NCI-H2107 treated with DMSO at 0.1 percent for 48 hours (cell line): ENCODE results near the gene MAST2.
"Not testable (repeated sequence)": the region's sequence is repeated elsewhere in the genome, so short reads cannot be mapped to it uniquely, and the experiment has no call there.

Source experiments
- DNase-seq: peaks from one replicate; lab custom pipeline; 2025; ENCODE audit not compliant: unreplicated experiment; lab: John Stamatoyannopoulos, UW

Gene MAST2

GRCh38 chr1:45857101-45857700 is 53.8 kb downstream of the MAST2 start:
- no peak for DNase-seq

GRCh38 chr1:45857755-45858492 is 54.5 kb downstream of the MAST2 start:
- not testable (repeated sequence) for DNase-seq

- no peak for DNase-seq
These were observed 55.8 kb downstream of the MAST2 start for GRCh38 chr1:45859221-45859620.

GRCh38 chr1:45862008-45862407 is 58.6 kb downstream of the MAST2 start:
- DNase-seq, result no peak

- peak; percentile 75 for DNase-seq
These were observed 59.8 kb downstream of the MAST2 start for GRCh38 chr1:45863218-45863617.

- peak; percentile 59 for DNase-seq
These were observed 61.0 kb downstream of the MAST2 start for GRCh38 chr1:45864167-45865106.

- DNase-seq, result no peak
These were observed 64.4 kb downstream of the MAST2 start for GRCh38 chr1:45867697-45868348.

GRCh38 chr1:45868861-45869260 is 65.4 kb downstream of the MAST2 start:
- no peak for DNase-seq

- no peak for DNase-seq
These were observed 67.1 kb downstream of the MAST2 start for GRCh38 chr1:45870500-45870899.

- DNase-seq, result not testable (repeated sequence)
These were observed 68.9 kb downstream of the MAST2 start for GRCh38 chr1:45872173-45872801.

- DNase-seq, result no peak
These were observed 72.7 kb downstream of the MAST2 start for GRCh38 chr1:45876000-45876617.

- no peak for DNase-seq
These were observed 73.9 kb downstream of the MAST2 start for GRCh38 chr1:45877264-45877663.

- DNase-seq, result no peak
These were observed 76.6 kb downstream of the MAST2 start for GRCh38 chr1:45879885-45880598.

GRCh38 chr1:45880930-45881329 is 77.5 kb downstream of the MAST2 start:
- DNase-seq, result no peak

- no peak for DNase-seq
These were observed 80.2 kb downstream of the MAST2 start for GRCh38 chr1:45883658-45884057.

GRCh38 chr1:45884700-45885099 is 81.3 kb downstream of the MAST2 start:
- peak; percentile 18 for DNase-seq

- no peak for DNase-seq
These were observed 82.8 kb downstream of the MAST2 start for GRCh38 chr1:45886229-45886628.

GRCh38 chr1:45887156-45887842 is 83.9 kb downstream of the MAST2 start:
- DNase-seq, result peak; percentile 37

- DNase-seq, result no peak
These were observed 86.7 kb downstream of the MAST2 start for GRCh38 chr1:45890078-45890477.
